ENCODE results near the gene ATIC.

- no peak for TF ChIP-seq CTCF (IDR thresholded peaks at IDR 0.05)
- no peak for TF ChIP-seq POLR2A (IDR thresholded peaks at IDR 0.05)
Measured at GRCh38 chr2:215383652-215384279, 71.9 kb downstream of the ATIC start.

Measured in uterus (tissue), 2 donors.